NCI-H526 (cell line): ENCODE measurements around the gene RSRC1.
"Not testable (repeated sequence)": the region's sequence is repeated elsewhere in the genome, so short reads cannot be mapped to it uniquely, and the experiment has no call there.

ENCODE experiments used
- DNase-seq, 2 experiments: peaks; one replicate each; lab custom pipeline; 2025; lab: John Stamatoyannopoulos, UW

RSRC1 gene

DNA sequence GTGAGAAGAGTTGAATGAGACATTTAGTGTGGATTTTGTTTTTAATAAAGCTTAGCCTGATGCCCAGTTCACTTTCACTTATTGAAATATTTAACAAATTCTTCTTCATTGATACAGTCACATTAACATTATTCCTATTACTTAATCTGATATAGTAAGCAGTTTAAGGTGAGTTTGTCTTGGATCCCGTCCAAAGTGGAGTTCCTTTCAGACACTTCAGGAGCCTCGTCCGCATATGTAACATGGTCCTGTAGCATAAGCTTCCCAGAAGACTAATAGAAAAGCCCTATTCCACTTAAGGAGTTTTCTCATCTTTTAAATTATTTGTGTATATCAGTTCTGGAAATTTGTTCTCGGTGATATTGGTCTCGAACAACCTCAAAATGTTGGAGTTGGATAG, 421.4 kb downstream of the RSRC1 start:
- no peak for DNase-seq

DNA sequence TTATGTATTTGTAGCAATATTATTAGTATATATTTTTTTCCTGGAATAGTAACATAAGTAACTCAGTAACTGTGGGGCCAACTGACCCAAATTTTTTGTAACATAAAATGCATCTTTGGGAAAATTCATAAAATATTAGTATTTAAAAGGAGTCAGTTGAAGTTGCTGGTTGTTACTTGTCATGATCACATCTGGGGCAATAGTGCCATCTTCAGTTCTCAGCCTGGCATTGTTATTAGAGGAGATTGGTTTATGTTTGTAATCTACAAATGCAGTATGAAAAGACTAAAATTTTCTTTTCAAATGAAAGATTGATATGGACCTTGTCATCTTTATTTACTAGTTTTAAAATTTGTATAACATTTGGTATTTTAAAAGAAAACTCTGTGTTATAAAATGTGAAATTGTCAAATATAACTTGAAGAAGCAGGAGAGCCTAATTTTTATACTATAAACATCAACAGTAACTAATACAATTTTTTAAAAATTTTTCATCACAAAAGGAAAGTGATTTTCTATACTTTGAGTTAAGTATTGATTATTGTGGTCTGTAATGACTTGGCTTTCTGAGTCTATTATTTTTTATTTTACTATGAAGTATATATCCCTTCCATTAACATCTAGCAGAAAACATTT, 422.3 kb downstream of the RSRC1 start:
- DNase-seq, result peak in 1 of 2 experiments; percentile 56

DNA sequence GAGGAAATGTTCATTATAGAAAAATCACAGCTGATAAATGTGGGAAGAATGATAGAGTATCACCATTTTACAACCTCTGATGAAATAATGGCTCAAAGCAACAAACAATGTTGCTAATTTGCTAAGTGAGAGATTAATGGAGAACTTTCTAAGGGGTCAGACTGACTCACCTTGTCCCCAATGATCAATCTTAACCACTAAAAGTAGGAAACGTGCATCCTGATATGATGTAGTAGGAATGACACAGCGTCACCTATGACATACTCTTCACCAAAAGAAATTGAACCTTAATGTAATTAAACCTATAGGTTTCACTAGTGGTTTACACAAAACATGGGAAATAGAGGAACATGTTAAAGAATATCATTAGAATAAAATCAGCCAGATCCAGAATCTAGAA, 426.0 kb downstream of the RSRC1 start:
- DNase-seq, result no peak

DNA sequence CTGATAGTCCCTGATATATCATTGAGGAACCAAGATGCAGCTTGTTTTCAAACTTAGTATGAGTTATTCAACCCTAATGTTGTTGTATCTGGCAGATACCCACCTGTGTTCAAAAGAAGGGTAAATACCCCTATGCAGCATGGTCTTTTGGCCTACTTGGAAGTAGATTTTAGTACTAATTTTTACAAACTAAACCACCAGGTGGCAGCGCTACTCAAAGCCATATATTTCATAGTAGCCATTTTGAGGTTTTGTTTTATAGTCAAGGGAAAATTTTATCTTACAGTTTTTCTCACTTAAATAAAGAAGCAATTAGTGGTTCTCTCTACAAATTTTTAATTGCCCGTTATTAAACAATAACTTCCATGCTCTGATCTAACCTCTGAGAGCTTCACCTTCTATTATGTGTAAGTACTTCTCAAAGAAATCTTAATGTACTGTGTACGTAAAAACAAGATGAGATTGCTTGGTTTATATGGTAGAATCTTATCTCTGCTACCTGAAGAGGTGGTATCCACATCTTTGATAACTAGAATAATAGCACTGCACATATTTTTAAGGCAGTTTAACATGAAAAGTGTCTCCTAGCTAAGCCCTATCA, 429.6 kb downstream of the RSRC1 start:
- peak; percentile 42 to 79 for DNase-seq

DNA sequence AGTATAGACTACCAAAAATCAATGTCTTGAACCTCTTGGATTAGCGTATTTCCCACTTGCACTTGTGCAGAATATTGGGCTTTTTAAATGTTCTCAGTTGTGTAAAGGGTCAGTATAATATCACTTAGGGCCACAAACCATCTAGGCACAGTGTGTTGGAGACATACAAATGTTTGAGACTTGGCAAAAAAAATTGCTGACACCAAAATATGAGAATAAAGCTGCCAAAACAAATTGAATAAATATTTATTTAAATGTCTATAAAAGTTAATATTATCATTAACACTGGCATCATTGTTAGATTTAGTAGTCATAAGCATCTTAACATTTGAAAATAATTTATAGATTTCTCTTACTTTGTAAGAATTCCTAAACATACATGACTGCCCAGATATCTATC, 430.2 kb downstream of the RSRC1 start:
- no peak for DNase-seq

DNA sequence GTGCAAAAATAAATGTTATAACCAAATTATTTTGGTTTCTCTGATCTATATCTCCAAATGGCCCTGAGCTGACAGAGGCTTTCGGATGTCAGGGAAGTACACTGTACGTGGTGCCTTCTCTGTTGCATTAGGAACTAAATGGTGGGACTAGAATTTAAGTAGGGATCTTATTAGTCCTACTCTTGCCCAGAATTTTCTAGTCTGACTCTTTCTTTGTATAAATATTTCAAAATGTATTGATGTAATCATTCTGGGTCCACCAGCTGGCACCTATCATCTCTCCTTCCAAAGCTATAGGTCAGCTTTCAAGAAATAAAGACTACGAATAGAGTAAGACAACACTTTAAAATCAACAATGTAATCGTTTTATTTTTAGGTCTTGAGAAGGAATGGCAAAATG, 438.8 kb downstream of the RSRC1 start:
- DNase-seq, result no peak

DNA sequence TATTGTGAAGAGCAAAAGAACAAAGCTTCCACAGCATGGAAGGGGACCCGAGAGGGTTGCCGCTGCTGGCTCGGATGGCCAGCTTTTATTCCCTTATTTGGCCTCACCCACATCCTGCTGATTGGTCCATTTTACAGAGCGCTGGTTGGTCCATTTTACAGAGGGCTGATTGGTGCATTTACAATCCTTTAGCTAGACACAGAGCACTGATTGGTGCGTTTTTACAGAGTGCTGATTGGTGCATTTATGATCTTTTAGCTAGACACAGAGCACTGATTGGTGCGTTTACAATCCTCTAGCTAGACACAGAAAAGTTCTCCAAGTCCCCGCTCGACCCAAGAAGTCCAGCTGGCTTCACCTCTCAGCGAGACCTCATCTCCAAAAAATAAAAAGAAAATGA, 440.0 kb downstream of the RSRC1 start:
- DNase-seq, result not testable (repeated sequence)

DNA sequence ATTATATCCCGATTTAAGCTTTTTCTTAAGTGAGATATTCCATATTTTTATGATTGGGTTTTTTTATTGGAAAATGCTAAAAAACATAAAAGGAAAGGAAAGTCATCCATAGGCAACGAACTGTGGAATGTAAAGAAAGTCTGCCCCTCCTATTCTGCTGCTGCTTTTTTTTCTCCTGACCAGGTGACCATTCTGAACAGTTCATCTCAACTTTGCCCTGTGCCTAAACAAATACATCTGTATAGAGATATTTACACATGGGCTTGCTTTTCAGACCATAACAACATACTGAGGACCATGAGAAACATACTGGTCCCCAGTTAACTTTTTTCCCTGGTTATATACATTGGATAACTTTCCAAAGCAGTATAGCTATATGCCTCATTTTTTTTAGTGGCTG, 442.2 kb downstream of the RSRC1 start:
- no peak for DNase-seq

DNA sequence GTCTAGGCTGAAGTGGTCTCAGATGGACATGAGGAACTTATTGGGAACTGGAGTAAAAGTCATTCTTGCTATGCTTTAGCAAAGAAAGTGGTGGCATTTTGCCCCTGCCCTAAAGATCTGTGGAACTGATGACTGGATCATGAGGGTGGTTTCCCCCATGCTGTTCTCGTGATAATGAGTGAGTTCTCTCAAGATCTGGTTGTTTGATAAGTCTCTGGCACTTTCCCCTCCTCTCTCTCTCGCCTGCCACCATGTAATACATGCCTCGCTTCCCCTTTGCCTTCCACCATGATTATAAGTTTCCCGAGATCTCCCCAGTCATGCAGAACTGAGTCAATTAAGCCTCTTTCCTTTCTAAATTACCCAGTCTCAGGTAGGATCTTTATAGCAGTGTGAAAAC, 449.6 kb downstream of the RSRC1 start:
- DNase-seq, result no peak

DNA sequence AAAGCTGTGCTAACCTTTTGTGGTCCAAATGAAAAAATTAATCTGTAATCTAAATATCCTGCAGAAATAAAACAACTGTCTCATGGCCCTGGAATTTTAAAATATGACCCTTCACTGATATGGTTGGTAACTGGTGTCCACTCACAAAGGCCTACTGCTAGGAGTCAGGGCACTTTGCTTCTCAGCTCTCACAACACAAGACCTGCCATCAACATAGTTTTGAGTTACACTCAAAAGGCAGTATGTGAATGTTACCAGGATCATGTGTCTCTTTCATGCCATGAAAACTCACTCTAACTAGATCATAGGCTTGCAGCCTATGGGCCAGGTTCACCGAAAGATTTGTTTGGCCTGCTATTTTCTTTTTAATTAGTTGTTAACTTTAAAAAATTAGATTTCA, 451.1 kb downstream of the RSRC1 start:
- DNase-seq, result no peak

DNA sequence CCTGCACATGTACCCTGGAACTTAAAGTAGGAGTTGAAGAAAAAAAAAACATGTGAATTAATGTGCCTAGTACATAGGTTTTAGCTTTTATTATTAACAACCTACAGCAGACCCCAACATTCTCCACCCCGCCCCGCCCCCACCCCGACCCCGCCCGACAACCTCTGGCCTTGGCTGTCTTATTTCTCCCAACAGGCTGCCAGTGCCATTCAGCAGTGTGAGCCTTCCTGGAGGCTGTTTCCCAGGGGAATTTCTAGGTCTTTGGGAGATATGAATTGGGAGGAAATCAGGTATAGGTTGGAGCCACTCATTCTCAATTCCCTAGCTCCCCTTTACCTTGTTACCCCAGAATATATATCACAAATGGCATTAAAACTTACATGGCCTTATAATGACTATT, 452.8 kb downstream of the RSRC1 start:
- DNase-seq, result no peak

DNA sequence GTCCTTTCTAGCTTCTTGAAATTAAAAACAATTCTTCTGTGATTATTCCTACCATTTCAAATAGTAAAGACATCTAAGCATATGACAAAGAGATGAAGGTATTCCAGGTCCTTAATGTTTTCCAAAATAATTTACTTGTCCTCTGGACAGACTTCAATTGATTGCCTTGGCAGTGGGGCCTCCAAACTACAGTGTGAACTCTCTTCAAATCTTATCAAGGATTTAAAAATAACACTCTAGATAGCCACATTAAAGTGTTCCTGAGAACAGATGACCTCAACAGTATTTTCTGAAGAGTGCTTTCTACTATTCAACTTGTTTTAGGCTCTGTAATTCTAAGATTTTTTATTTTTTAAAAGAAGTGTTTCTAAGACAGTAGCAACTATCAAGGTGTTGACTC, 453.2 kb downstream of the RSRC1 start:
- no peak for DNase-seq

DNA sequence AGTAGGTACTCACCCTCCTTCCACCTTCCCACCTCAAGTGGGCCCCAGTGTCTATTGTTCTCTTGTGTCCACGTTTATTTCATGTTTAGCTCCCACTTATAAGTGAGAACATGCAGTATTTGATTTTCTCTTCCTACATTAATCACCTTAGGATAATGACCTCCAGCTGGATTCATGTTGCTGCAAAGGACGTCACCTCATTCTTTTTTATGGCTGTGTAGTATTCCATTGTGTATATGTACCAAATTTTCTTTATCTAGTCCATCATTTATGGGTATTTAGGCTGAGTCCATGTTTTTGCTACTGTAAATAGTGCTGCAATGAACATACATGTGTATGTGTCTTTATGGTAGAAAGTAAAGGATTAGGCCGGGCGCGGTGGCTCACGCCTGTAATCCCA, 455.2 kb downstream of the RSRC1 start:
- DNase-seq, result no peak

DNA sequence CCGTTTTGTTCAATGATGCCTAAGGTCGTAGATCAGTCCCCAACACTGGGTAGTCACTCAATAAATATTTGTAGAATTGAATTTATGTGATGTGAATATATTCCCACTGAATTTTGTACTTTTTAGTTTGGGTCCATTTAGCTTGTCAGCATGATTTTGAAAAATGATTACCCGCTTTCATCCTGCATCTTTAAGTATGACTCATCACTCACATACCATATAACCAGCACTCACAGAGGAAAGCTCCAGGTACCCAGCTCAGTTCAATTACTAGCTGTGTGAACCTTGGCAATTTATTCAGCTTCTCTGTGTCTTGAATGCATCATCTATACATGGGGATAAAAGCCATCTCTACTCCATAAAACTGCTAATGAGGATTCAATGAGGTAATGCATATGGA, 458.9 kb downstream of the RSRC1 start:
- DNase-seq, result no peak

DNA sequence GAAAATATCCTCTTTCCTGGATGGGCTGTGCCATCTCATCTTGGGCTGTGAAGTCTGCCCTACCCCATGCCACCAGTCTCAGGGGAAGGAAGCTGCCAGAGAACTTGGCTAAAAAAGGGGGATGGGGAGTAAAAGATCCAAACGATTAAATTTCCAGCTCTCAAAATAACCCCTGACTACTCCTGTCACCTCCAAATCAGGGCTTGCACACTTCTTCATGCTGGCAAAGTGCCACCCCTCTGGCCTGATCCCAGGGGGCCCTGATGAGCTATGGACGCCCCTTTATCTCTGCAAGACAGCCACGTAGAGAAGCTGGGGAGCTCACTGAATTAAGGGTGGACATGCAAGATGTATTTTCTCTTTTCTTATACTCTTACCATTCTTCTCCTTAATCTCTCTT, 459.9 kb downstream of the RSRC1 start:
- DNase-seq, result no peak

DNA sequence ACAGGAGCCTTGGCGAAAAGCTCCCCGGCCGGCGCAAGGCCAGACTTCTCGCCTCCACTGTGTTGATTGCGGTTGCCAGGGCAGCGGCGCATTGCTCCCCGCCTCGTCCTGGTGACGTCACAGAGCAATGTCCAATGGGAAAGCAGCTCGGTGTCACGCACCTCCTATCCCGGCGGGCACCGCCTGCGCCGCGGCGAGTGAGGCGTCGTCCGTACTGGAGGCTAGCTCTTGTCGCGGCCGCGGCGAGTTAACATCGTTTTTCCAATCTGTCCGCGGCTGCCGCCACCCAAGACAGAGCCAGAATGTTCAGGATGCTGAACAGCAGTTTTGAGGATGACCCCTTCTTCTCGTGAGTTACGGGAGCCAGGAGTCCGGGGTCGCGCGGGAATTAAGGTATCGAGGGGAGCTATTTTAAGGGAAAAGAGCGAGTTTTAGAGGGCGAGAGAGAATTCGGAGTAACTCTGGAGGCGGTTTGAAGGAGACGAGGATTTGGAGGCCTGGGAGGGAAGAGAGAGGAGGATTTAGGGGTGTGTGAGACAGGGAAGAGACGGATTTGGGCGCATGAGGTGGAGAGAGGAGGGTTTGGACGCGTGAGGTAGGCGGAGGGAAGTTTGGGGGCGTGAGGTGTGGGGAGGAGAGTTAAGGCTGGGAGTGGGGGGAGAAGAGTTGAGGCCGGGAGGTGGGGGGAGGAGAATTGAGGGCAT, 461.3 kb downstream of the RSRC1 start, which contains the start of gene MLF1:
Gene MLF1 (plus strand): TSS at position 196 of the 704 bp plus-strand sequence. CDS start 107 bp downstream, at position 303.
- DNase-seq, result peak; percentile 78 to 97

DNA sequence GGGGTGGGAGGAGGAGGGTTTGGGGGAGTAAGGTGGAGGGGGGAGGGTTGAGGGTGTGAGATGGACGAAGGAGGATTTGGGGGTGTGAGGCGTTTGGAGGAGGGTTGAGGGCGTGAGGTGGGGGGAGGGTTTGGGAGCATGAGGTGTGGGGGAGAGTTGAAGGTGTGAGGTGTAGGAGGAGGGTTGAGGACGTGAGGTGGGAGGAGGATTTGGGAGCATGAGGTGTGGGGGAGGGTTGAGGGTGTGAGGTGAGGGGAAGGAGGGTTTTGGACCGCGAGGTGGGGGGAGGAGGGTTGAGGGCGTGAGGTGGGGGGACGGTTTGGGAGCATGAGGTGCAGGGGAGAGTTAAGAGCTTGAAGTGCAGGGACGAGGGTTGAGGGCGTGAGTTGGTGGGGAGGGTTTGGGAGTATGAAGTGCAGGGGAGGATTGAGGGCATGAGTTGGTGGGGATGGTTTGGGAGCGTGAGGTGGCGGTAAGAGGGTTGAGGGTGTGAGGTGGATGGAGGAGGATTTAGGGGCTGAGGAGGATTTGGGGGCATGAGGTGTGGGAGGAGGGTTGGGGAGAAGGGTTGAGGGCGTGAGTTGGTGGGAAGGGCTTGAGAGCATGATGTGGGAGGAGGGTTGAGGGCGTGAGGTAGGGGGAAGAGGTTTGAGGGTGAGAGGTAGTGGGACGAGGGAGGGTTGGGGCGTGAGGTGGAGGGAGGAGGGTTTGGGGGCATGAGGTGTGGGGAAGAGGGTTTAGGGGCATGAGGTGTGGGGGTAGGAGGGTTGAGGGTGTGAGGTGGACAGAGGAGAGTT, 462.3 kb downstream of the RSRC1 start:
- DNase-seq, result no peak

DNA sequence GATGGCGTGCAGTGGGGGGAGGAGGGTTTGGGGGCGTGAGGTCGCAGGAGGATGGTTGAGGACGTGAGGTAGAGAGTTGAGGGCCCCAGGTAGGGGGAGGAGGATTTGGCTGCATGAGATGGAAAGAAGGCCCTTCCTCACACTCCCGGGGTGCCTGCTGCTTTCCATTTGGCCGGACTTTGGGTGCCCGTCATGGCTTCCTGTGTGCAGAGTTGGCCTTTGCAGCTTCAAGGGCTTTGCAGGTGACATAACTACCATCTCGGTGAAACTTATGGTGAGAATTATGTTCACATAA, 462.8 kb downstream of the RSRC1 start:
- no peak for DNase-seq

DNA sequence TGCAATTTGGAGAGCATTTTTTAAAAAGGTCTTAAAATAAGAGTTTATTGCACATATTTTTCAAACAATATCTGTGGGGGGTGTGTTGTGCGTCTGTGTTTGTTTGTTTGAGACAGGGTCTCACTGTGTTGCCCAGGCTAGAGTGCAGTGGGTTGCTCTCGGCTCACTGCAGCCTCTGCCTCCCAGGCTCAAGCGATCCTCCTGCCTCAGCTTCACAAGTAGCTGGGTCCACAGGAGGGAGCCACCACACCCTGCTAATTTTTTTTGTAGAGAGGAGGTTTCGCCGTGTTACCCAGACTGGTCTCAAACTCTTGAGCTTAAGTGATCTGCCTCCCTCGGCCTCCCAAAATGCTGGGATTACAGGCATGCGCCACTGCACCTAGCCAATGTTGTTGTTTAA, 463.8 kb downstream of the RSRC1 start:
- DNase-seq, result peak in 1 of 2 experiments; percentile 29

DNA sequence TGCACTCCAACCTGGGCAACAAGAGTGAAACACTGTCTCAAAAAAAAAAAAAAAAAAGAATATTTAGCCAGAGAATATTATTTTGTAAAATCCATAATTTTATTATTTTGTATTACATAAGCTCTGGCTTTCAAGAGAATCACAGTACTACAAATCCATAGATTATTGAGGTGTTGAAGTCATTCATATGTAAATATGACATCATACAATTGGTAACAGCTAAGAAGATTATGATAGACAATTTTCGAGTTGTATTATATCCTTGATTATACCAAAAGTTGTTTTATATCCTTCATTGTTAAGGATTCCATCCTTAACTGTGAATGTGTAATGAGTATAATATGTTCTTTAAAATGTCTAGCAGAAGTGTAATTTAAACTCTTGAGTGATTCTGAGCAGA, 464.8 kb downstream of the RSRC1 start:
- DNase-seq, result no peak

DNA sequence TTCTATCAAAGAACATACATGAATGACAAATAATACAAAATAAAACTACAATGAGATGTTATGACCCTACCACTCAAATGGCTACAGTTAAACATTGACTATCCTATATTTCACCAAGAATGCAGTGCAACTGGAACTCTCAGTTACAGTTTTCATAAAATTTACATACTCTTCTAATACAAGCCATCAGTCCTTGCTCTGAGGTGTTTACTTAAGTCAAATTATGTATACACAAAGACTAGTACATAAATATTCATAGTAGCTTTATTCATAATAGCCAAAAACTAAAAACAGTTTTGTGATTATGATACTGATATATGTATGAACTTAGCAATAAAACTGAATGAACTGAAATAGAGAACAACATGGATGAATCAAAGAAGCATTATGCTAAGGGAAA, 480.3 kb downstream of the RSRC1 start:
- peak; percentile 85 to 87 for DNase-seq
